Karpas-422 (cell line): ENCODE measurements around the gene SLCO1A2. TPM values are rescaled to one million over a fixed set of nuclear protein-coding genes. Genes with fewer than 3 reads are reported as not detected.
"Not testable (repeated sequence)": the region's sequence is repeated elsewhere in the genome, so short reads cannot be mapped to it uniquely, and the experiment has no call there.

Experiments used
- DNase-seq: peaks from one replicate; pipeline ENCODE4 v3.0.0-alpha.2; 2015
- H2AFZ ChIP-seq: fragments of 200-600 bp; sonication (generic); 2 replicates; pipeline ENCODE4 v1.6.1; 2014; ENCODE audit warnings: antibody characterized with exemption, low read length, mixed read lengths
- H3K27ac ChIP-seq: fragments of 200-600 bp; sonication (generic); 2 replicates; pipeline ENCODE4 v1.5.1; 2014; ENCODE audit warnings: mild to moderate bottlenecking, low read length, moderate library complexity
- H3K27me3 ChIP-seq: fragments of 200-600 bp; sonication (generic); 2 replicates; pipeline ENCODE4 v1.6.1; 2014; ENCODE audit warnings: low read length, mixed read lengths
- H3K36me3 ChIP-seq: fragments of 200-600 bp; sonication (generic); 2 replicates; pipeline ENCODE4 v1.6.1; 2014; ENCODE audit warnings: low read length, mixed read lengths; ENCODE audit not compliant: insufficient read depth
- H3K4me1 ChIP-seq: fragments of 200-600 bp; sonication (generic); 2 replicates; pipeline ENCODE4 v1.6.1; 2014; ENCODE audit warnings: mild to moderate bottlenecking, low read length, mixed read lengths
- H3K4me2 ChIP-seq: fragments of 200-600 bp; sonication (generic); 2 replicates; pipeline ENCODE4 v1.6.1; 2014; ENCODE audit warnings: low read length, low read depth, mild to moderate bottlenecking; ENCODE audit not compliant: poor library complexity, severe bottlenecking
- H3K4me3 ChIP-seq: fragments of 200-600 bp; sonication (generic); 2 replicates; pipeline ENCODE4 v1.5.1; 2014; ENCODE audit warnings: mild to moderate bottlenecking, antibody characterized with exemption, low read length, mixed read lengths
- H3K79me2 ChIP-seq: fragments of 200-600 bp; sonication (generic); 2 replicates; pipeline ENCODE4 v1.6.1; 2014; ENCODE audit warnings: mild to moderate bottlenecking, low read length, mixed read lengths
- H3K9ac ChIP-seq: fragments of 200-600 bp; sonication (generic); 2 replicates; pipeline ENCODE4 v1.6.0; 2014; ENCODE audit warnings: low read length
- H3K9me2 ChIP-seq: fragments of 200-600 bp; sonication (generic), shearing (Covaris generic); replicated peaks from 2 replicates; pipeline ENCODE4 v1.6.0; 2014; ENCODE audit warnings: mild to moderate bottlenecking, low read length, moderate library complexity; ENCODE audit not compliant: insufficient read depth
- H3K9me3 ChIP-seq: fragments of 300-700, 200-600 bp; sonication (generic); 2 replicates; pipeline ENCODE4 v1.6.1; 2014; ENCODE audit warnings: low read length, mixed read lengths
- H4K20me1 ChIP-seq: fragments of 200-600 bp; sonication (generic); 2 replicates; pipeline ENCODE4 v1.6.1; 2014; ENCODE audit warnings: mild to moderate bottlenecking, antibody characterized with exemption, low read length, low read depth; ENCODE audit not compliant: insufficient read depth
- total RNA-seq: library from RNA; depleted of rRNA; stranded (reverse); fragments of >200 nt; shearing (Covaris generic); gene quantifications from 2 replicates; pipeline ENCODE4 v1.2.3, GENCODE V29; 2014; ENCODE audit warnings: low replicate concordance

Gene SLCO1A2
- total RNA-seq, 1 experiment from 2014 or later = not detected

GRCh38 chr12:21360632-21361031 is 25.9 kb upstream of the SLCO1A2 start:
- not testable (repeated sequence) for H3K4me3 ChIP-seq, H3K4me2 ChIP-seq, H3K36me3 ChIP-seq, H2AFZ ChIP-seq, H3K9me2 ChIP-seq, H3K9me3 ChIP-seq, H3K79me2 ChIP-seq, H3K9ac ChIP-seq, H4K20me1 ChIP-seq, H3K27ac ChIP-seq, DNase-seq, H3K27me3 ChIP-seq, H3K4me1 ChIP-seq

- H3K9me3 ChIP-seq = no peaks in the 10 kb centered on the region
- H3K4me2 ChIP-seq = no peak overlapping the region
- H3K27me3 ChIP-seq = no peaks in the 10 kb centered on the region
- no peaks in the 10 kb centered on the region for H3K79me2 ChIP-seq
- H2AFZ ChIP-seq = no peak overlapping the region
- H4K20me1 ChIP-seq = no peaks in the 10 kb centered on the region
- no peak overlapping the region for H3K9ac ChIP-seq
- no peak for DNase-seq
- H3K4me1 ChIP-seq = peaks cover 7% of the 10 kb centered on the region
- no peak overlapping the region for H3K4me3 ChIP-seq
- H3K27ac ChIP-seq = no peak overlapping the region
- no peaks in the 10 kb centered on the region for H3K36me3 ChIP-seq
- H3K9me2 ChIP-seq = no peaks in the 10 kb centered on the region
Measured at GRCh38 chr12:21354641-21355040, 19.9 kb upstream of the SLCO1A2 start.

- no peak overlapping the region for H3K4me2 ChIP-seq
- no peaks in the 10 kb centered on the region for H3K9me3 ChIP-seq
- no peaks in the 10 kb centered on the region for H3K9me2 ChIP-seq
- peaks cover 7% of the 10 kb centered on the region for H3K4me1 ChIP-seq
- H3K27ac ChIP-seq = no peak overlapping the region
- H4K20me1 ChIP-seq = no peaks in the 10 kb centered on the region
- no peaks in the 10 kb centered on the region for H3K79me2 ChIP-seq
- no peaks in the 10 kb centered on the region for H3K36me3 ChIP-seq
- H2AFZ ChIP-seq = no peak overlapping the region
- H3K9ac ChIP-seq = no peak overlapping the region
- no peak for DNase-seq
- H3K27me3 ChIP-seq = no peaks in the 10 kb centered on the region
- no peak overlapping the region for H3K4me3 ChIP-seq
Measured at GRCh38 chr12:21353948-21354347, 19.2 kb upstream of the SLCO1A2 start.

- no peak for DNase-seq
- no peak overlapping the region for H3K4me2 ChIP-seq
- no peaks in the 10 kb centered on the region for H3K27me3 ChIP-seq
- no peaks in the 10 kb centered on the region for H3K79me2 ChIP-seq
- H3K9me3 ChIP-seq = no peaks in the 10 kb centered on the region
- H3K9me2 ChIP-seq = no peaks in the 10 kb centered on the region
- H2AFZ ChIP-seq = no peak overlapping the region
- no peak overlapping the region for H3K27ac ChIP-seq
- no peak overlapping the region for H3K9ac ChIP-seq
- no peak overlapping the region for H3K4me3 ChIP-seq
- H3K4me1 ChIP-seq = peaks cover 7% of the 10 kb centered on the region
- H4K20me1 ChIP-seq = no peaks in the 10 kb centered on the region
- no peaks in the 10 kb centered on the region for H3K36me3 ChIP-seq
Measured at GRCh38 chr12:21353487-21353886, 18.8 kb upstream of the SLCO1A2 start.

- no peak overlapping the region for H3K4me3 ChIP-seq
- DNase-seq = no peak
- H3K4me2 ChIP-seq = no peak overlapping the region
- H3K27ac ChIP-seq = no peak overlapping the region
- H3K79me2 ChIP-seq = no peaks in the 10 kb centered on the region
- H4K20me1 ChIP-seq = no peaks in the 10 kb centered on the region
- H3K4me1 ChIP-seq = peaks cover 7% of the 10 kb centered on the region
- H3K9me3 ChIP-seq = no peaks in the 10 kb centered on the region
- no peaks in the 10 kb centered on the region for H3K36me3 ChIP-seq
- no peaks in the 10 kb centered on the region for H3K9me2 ChIP-seq
- no peak overlapping the region for H3K9ac ChIP-seq
- no peak overlapping the region for H2AFZ ChIP-seq
- H3K27me3 ChIP-seq = no peaks in the 10 kb centered on the region
Measured at GRCh38 chr12:21350975-21351374, 16.3 kb upstream of the SLCO1A2 start.

- no peaks in the 10 kb centered on the region for H3K36me3 ChIP-seq
- no peak for DNase-seq
- H3K9me2 ChIP-seq = no peaks in the 10 kb centered on the region
- H3K4me3 ChIP-seq = no peak overlapping the region
- no peak overlapping the region for H2AFZ ChIP-seq
- H3K4me1 ChIP-seq = no peaks in the 10 kb centered on the region
- no peak overlapping the region for H3K9ac ChIP-seq
- H3K4me2 ChIP-seq = no peak overlapping the region
- H3K27me3 ChIP-seq = no peaks in the 10 kb centered on the region
- no peaks in the 10 kb centered on the region for H4K20me1 ChIP-seq
- H3K79me2 ChIP-seq = no peaks in the 10 kb centered on the region
- H3K27ac ChIP-seq = no peak overlapping the region
- no peaks in the 10 kb centered on the region for H3K9me3 ChIP-seq
Measured at GRCh38 chr12:21346542-21347205, 12.0 kb upstream of the SLCO1A2 start.

GRCh38 chr12:21343636-21344035 is 8.9 kb upstream of the SLCO1A2 start:
- Histone ChIP-seq H4K20me1 (no peaks in the 10 kb centered on the region), H3K4me1 (no peaks in the 10 kb centered on the region), H3K9me2 (no peaks in the 10 kb centered on the region), H3K36me3 (no peaks in the 10 kb centered on the region), H3K4me2 (no peak overlapping the region), H3K4me3 (no peak overlapping the region), H3K27ac (no peak overlapping the region), H3K9ac (no peak overlapping the region), H3K79me2 (no peaks in the 10 kb centered on the region), H3K27me3 (no peaks in the 10 kb centered on the region), H3K9me3 (no peaks in the 10 kb centered on the region), H2AFZ (no peak overlapping the region)
- DNase-seq = no peak

- no peaks in the 10 kb centered on the region for H4K20me1 ChIP-seq
- no peaks in the 10 kb centered on the region for H3K79me2 ChIP-seq
- H3K9ac ChIP-seq = no peak overlapping the region
- H3K4me2 ChIP-seq = no peak overlapping the region
- H3K27ac ChIP-seq = no peak overlapping the region
- H3K4me1 ChIP-seq = no peaks in the 10 kb centered on the region
- H3K27me3 ChIP-seq = no peaks in the 10 kb centered on the region
- no peak for DNase-seq
- H3K9me3 ChIP-seq = no peaks in the 10 kb centered on the region
- no peak overlapping the region for H2AFZ ChIP-seq
- H3K36me3 ChIP-seq = no peaks in the 10 kb centered on the region
- no peaks in the 10 kb centered on the region for H3K9me2 ChIP-seq
- no peak overlapping the region for H3K4me3 ChIP-seq
Measured at GRCh38 chr12:21341769-21342168, 7.1 kb upstream of the SLCO1A2 start.

- no peak overlapping the region for H3K27ac ChIP-seq
- H3K36me3 ChIP-seq = no peaks in the 10 kb centered on the region
- no peaks in the 10 kb centered on the region for H3K9me2 ChIP-seq
- H3K4me2 ChIP-seq = no peak overlapping the region
- no peaks in the 10 kb centered on the region for H3K27me3 ChIP-seq
- no peak overlapping the region for H2AFZ ChIP-seq
- no peaks in the 10 kb centered on the region for H3K79me2 ChIP-seq
- H4K20me1 ChIP-seq = no peaks in the 10 kb centered on the region
- no peak overlapping the region for H3K9ac ChIP-seq
- no peaks in the 10 kb centered on the region for H3K4me1 ChIP-seq
- H3K4me3 ChIP-seq = no peak overlapping the region
- DNase-seq = no peak
- no peaks in the 10 kb centered on the region for H3K9me3 ChIP-seq
Measured at GRCh38 chr12:21340403-21340802, 5.7 kb upstream of the SLCO1A2 start.
